ENCODE measurements around the gene DCANP1. TPM values are rescaled to one million over a fixed set of nuclear protein-coding genes. Genes with fewer than 3 reads are reported as not detected.

DCANP1 gene
- total and polyA plus RNA-seq, 10 donors = 0.23 to 2.4 (median 0.71) TPM

DNA sequence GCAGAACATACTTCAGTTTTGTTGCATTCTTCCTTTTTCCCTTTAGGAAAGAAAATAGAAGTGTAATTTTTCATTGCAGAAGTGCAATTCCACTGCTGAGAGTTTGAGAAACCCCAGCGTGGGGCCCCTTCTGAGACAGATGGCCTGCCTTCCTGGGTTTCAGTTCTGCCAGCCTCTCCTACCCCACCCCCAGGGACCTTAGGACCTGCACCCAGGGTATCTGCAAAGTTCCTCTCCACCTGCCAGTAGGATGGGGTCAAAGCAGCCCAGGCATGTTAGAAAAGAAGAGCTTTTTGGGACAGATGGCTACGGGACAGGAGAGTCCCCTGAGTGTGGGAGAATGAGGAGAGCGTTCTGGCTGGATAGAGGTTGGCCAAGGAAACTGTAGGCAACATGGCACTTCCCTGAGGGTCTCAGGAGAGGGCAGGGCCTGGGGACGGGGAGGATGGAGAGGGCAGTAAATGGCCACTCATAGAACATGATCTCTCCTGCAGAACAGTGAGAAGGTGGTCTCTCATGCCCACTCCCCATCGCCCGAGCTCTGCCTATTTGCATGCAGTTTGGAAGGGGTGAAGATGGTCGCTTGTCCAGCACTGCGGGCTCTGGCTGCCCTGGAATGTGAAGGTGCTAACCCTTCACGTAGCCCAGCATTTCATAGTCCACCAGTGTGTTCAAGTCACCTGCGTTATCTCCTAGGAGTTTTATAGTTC, 5.3 kb upstream of the DCANP1 start, which contains the start of gene TIFAB:
TIFAB (minus strand) TSS at position 31 of the 710 bp plus-strand sequence. CDS start 2,412 bp downstream, outside the sequence.
- DNase-seq = peak; percentile 53
- WGBS, 5 donors = 73 to 85% (median 79%) methylated on average over 10 of the region's 10 CpGs
- peaks cover 0 to 13% (median 0%) of the 10 kb centered on the region in 7 donors for H3K27me3 ChIP-seq (replicated peaks in 1 of 7)
- no peaks in the 10 kb centered on the region for H3K36me3 ChIP-seq
- TF ChIP-seq, protein P1, sequence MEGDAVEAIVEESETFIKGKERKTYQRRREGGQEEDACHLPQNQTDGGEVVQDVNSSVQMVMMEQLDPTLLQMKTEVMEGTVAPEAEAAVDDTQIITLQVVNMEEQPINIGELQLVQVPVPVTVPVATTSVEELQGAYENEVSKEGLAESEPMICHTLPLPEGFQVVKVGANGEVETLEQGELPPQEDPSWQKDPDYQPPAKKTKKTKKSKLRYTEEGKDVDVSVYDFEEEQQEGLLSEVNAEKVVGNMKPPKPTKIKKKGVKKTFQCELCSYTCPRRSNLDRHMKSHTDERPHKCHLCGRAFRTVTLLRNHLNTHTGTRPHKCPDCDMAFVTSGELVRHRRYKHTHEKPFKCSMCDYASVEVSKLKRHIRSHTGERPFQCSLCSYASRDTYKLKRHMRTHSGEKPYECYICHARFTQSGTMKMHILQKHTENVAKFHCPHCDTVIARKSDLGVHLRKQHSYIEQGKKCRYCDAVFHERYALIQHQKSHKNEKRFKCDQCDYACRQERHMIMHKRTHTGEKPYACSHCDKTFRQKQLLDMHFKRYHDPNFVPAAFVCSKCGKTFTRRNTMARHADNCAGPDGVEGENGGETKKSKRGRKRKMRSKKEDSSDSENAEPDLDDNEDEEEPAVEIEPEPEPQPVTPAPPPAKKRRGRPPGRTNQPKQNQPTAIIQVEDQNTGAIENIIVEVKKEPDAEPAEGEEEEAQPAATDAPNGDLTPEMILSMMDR (IDR thresholded peaks at IDR 0.05 in 8 of 11, conservative IDR thresholded peaks at IDR 0.05 in 3 of 11) = no peak
- TF ChIP-seq POLR2A (IDR thresholded peaks at IDR 0.05) = no peak
- TF ChIP-seq POLR2AphosphoS5 (IDR thresholded peaks at IDR 0.05) = no peak
- no peak within 1 kb of the TSS for H3K4me3 ChIP-seq
- H3K4me1 ChIP-seq = peaks cover 0 to 19% (median 5%) of the 10 kb centered on the region in 6 donors
- no peak within 1 kb of the TSS for H3K27ac ChIP-seq
- intact Hi-C loops (cut with DNase I; ENCODE audit: low total_unique reads) = no loop called here
- H3K9me3 ChIP-seq = no peaks in the 10 kb centered on the region

DNA sequence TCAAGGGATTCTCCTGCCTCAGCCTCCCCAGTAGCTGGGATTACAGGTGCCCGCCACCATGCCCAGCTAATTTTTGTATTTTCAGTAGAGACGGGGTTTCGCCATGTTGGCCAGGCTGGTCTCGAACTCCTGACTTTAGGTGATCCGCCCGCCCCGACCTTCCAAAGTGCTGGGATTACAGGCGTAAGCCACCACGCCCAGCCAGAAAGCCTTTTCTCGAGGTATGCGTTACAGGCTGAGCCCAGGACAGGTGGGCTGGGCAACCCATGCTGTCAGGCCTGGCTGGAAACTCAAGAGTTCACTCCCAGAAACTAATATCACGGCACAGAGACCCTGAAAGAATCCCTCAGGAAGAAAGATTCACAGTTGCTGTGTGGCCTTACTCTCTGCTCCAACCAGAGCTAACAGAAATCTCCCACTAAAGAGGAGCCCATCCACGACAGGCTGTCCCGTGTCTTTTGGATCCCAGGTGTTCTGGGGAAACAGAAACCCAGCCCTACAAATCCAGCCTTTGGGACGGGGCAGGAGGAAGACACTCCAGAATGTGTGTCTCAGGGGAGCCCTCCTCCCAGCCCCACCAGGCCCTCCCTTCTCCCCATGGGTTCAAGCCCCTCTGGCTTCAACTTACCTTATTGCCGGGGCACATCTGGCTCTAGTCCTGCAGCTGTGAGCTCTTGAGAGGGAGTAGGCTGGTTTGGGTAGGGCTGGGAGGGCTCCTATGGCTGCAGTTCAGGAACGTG, 4.6 kb upstream of the DCANP1 start:
- Histone ChIP-seq H3K36me3 (no peaks in the 10 kb centered on the region), H3K27ac (no peak overlapping the region), H3K9me3 (no peaks in the 10 kb centered on the region), H3K4me3 (no peak overlapping the region), H3K4me1 (peaks cover 0 to 12% (median under 1%) of the 10 kb centered on the region in 6 donors), H3K27me3 (replicated peaks in 1 of 7) (peaks cover 0 to 7% (median 0%) of the 10 kb centered on the region in 7 donors)
- 75 to 84% (median 80%) methylated on average over 17 of the region's 17 CpGs for WGBS, 5 donors
- no peak for DNase-seq
- TF ChIP-seq POLR2A (IDR thresholded peaks at IDR 0.05) = no peak
- TF ChIP-seq POLR2AphosphoS5 (IDR thresholded peaks at IDR 0.05) = no peak
- TF ChIP-seq, protein P1 (IDR thresholded peaks at IDR 0.05 in 8 of 11, conservative IDR thresholded peaks at IDR 0.05 in 3 of 11) = no peak
- intact Hi-C loops (cut with DNase I; ENCODE audit: low total_unique reads) = no loop called here

DNA sequence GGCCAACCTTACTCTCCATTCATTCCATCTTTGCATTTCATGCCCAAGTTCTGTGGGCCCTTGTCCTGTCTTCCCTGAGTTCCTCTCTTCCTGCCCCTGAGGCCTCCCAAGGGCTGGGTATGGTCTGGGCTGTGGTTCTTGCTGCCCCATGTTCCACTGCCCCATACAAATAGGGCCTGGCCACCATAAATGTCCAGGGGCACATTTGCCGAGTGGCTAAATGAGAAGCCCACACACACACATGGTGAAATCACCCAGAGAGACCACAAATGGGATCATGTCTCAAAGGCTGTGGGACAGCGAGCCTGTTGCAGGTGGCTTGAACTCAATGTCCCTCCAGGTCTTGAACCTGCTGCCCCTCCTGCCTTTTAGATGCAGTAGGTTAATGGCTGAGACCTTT, 3.8 kb upstream of the DCANP1 start:
- DNase-seq = no peak
- TF ChIP-seq POLR2A (IDR thresholded peaks at IDR 0.05) (no peak), POLR2AphosphoS5 (IDR thresholded peaks at IDR 0.05) (no peak)
- TF ChIP-seq, protein P1 (IDR thresholded peaks at IDR 0.05 in 8 of 11, conservative IDR thresholded peaks at IDR 0.05 in 3 of 11) = no peak
- H3K4me1 ChIP-seq = peaks cover 0 to 6% (median 0%) of the 10 kb centered on the region in 6 donors
- H3K27me3 ChIP-seq (replicated peaks in 1 of 7) = peaks cover 0 to 3% (median 0%) of the 10 kb centered on the region in 7 donors
- no peak overlapping the region for H3K4me3 ChIP-seq
- WGBS, 5 donors = 73 to 90% (median 85%) methylated on average over 2 of the region's 2 CpGs
- intact Hi-C loops (cut with DNase I; ENCODE audit: low total_unique reads) = no loop called here
- no peaks in the 10 kb centered on the region for H3K36me3 ChIP-seq
- no peaks in the 10 kb centered on the region for H3K9me3 ChIP-seq
- no peak overlapping the region for H3K27ac ChIP-seq

DNA sequence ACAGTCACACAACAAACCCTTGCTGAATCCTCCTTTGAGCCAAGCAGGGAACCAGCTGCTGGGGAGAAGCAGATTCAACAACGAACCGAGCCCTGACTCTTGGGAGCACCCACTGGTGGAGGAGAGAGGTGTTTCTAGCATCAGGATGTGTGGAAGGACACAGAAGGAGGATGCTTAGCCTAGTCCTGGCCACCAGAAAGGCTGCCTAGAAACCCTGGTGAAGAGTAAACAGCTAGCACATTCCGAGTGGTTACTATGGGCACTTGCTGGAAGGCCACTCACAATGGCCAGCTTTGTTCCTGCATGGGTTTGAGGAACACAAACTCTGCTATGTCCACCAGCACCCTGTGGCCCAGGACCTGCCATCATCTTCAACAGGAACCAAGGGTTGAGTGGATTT, 3.2 kb upstream of the DCANP1 start:
- H3K4me3 ChIP-seq = no peak overlapping the region
- intact Hi-C loops (cut with DNase I; ENCODE audit: low total_unique reads) = no loop called here
- DNase-seq = no peak
- WGBS, 5 donors = 67 to 82% (median 78%) methylated on average over 3 of the region's 3 CpGs
- H3K9me3 ChIP-seq = no peaks in the 10 kb centered on the region
- no peak for TF ChIP-seq POLR2AphosphoS5 (IDR thresholded peaks at IDR 0.05)
- no peak for TF ChIP-seq POLR2A (IDR thresholded peaks at IDR 0.05)
- TF ChIP-seq, protein P1 (IDR thresholded peaks at IDR 0.05 in 8 of 11, conservative IDR thresholded peaks at IDR 0.05 in 3 of 11) = no peak
- peaks cover 0 to 3% (median 0%) of the 10 kb centered on the region in 7 donors for H3K27me3 ChIP-seq (replicated peaks in 1 of 7)
- no peak overlapping the region for H3K27ac ChIP-seq
- H3K4me1 ChIP-seq = peaks cover 0 to 6% (median 0%) of the 10 kb centered on the region in 6 donors
- H3K36me3 ChIP-seq = no peaks in the 10 kb centered on the region
